H9 (cell line): ENCODE measurements around the gene IL1RL2. TPM values are rescaled to one million over a fixed set of nuclear protein-coding genes. Genes with fewer than 3 reads are reported as not detected.

Experiments
- DNase-seq: peaks from one replicate; pipeline ENCODE4 v3.0.0-alpha.2; 2017
- H2AFZ ChIP-seq: one replicate; pipeline ENCODE4 v1.6.1; 2013; ENCODE audit warnings: mild to moderate bottlenecking, low read length, control low read depth, moderate library complexity
- H2AK5ac ChIP-seq: 2 replicates; pipeline ENCODE4 v1.6.1; 2013; ENCODE audit warnings: low read length, control low read depth, mixed read lengths; ENCODE audit not compliant: insufficient read length
- H2BK120ac ChIP-seq: one replicate; pipeline ENCODE4 v1.6.1; 2013; ENCODE audit warnings: low read depth, mild to moderate bottlenecking, low read length, control low read depth, inconsistent platforms; ENCODE audit not compliant: poor library complexity, severe bottlenecking
- H2BK12ac ChIP-seq: 2 replicates; pipeline ENCODE4 v1.6.1; 2013; ENCODE audit warnings: low read length, control low read depth, mixed read lengths, low read depth; ENCODE audit not compliant: insufficient read length
- H2BK15ac ChIP-seq: 2 replicates; pipeline ENCODE4 v1.6.1; 2013; ENCODE audit warnings: low read depth, low read length, control low read depth
- H2BK20ac ChIP-seq: one replicate; pipeline ENCODE4 v1.6.1; 2013; ENCODE audit warnings: low read depth, mild to moderate bottlenecking, low read length, control low read depth, inconsistent platforms; ENCODE audit not compliant: poor library complexity, severe bottlenecking
- H2BK5ac ChIP-seq: 2 replicates; pipeline ENCODE4 v1.6.1; 2013; ENCODE audit warnings: low read length, control low read depth, mixed read lengths; ENCODE audit not compliant: insufficient read length
- H3K14ac ChIP-seq: 2 replicates; pipeline ENCODE4 v1.6.1; 2013; ENCODE audit warnings: low read length, control low read depth; ENCODE audit not compliant: insufficient read depth
- H3K18ac ChIP-seq: 2 replicates; pipeline ENCODE4 v1.6.1; 2013; ENCODE audit warnings: low read depth, mild to moderate bottlenecking, mixed read lengths, low read length, control low read depth; ENCODE audit not compliant: insufficient read length
- H3K23ac ChIP-seq: 2 replicates; pipeline ENCODE4 v1.6.1; 2013; ENCODE audit warnings: low read length, control low read depth, mixed read lengths, low read depth; ENCODE audit not compliant: insufficient read length
- H3K23me2 ChIP-seq: 2 replicates; pipeline ENCODE4 v1.6.1; 2013; ENCODE audit warnings: low read depth, mild to moderate bottlenecking, mixed read lengths, low read length, control low read depth; ENCODE audit not compliant: insufficient read length, poor library complexity, severe bottlenecking
- H3K27ac ChIP-seq: 2 replicates; pipeline ENCODE4 v1.5.1; 2013; ENCODE audit warnings: low read length, control low read depth, mixed read lengths, low read depth; ENCODE audit not compliant: insufficient read length
- H3K27me3 ChIP-seq: 2 replicates; pipeline ENCODE4 v1.6.1; 2013; ENCODE audit warnings: low read length, control low read depth, inconsistent platforms; ENCODE audit not compliant: insufficient read depth
- H3K4ac ChIP-seq: 2 replicates; pipeline ENCODE4 v1.6.1; 2013; ENCODE audit warnings: low read depth, mild to moderate bottlenecking, control low read depth, inconsistent platforms, low read length, moderate library complexity
- H3K4me1 ChIP-seq: 2 replicates; pipeline ENCODE4 v1.6.1; 2013; ENCODE audit warnings: low read length, control low read depth, inconsistent platforms; ENCODE audit not compliant: insufficient read depth
- H3K4me2 ChIP-seq: 2 replicates; pipeline ENCODE4 v1.6.1; 2013; ENCODE audit warnings: low read length, control low read depth, mixed read lengths; ENCODE audit not compliant: insufficient read length, insufficient read depth
- H3K56ac ChIP-seq: 2 replicates; pipeline ENCODE4 v1.6.1; 2013; ENCODE audit warnings: low read depth, mild to moderate bottlenecking, mixed read lengths, low read length, control low read depth; ENCODE audit not compliant: insufficient read length
- H3K79me1 ChIP-seq: 2 replicates; pipeline ENCODE4 v1.6.1; 2013; ENCODE audit warnings: low read depth, mild to moderate bottlenecking, moderate library complexity, low read length, control low read depth, inconsistent platforms; ENCODE audit not compliant: insufficient read depth, poor library complexity, severe bottlenecking
- H3K79me2 ChIP-seq: 2 replicates; pipeline ENCODE4 v1.6.1; 2013; ENCODE audit warnings: low read length, control low read depth, inconsistent platforms; ENCODE audit not compliant: insufficient read depth
- H3K9ac ChIP-seq: 2 replicates; pipeline ENCODE4 v1.6.1; 2013; ENCODE audit warnings: low read length, control low read depth, mixed read lengths; ENCODE audit not compliant: insufficient read length; ENCODE audit errors: extremely low read depth
- H3K9me3 ChIP-seq: one replicate; pipeline ENCODE4 v1.6.1; 2013; ENCODE audit warnings: low read depth, low read length, inconsistent platforms; ENCODE audit not compliant: control insufficient read depth
- H3T11ph ChIP-seq: one replicate; pipeline ENCODE4 v1.6.1; 2013; ENCODE audit warnings: mild to moderate bottlenecking, low read length, control low read depth, inconsistent platforms
- H4K20me1 ChIP-seq: one replicate; pipeline ENCODE4 v1.6.1; 2013; ENCODE audit not compliant: control insufficient read depth, insufficient read length, insufficient read depth
- H4K5ac ChIP-seq: 2 replicates; pipeline ENCODE4 v1.6.1; 2013; ENCODE audit warnings: low read depth, mild to moderate bottlenecking, mixed read lengths, low read length, control low read depth; ENCODE audit not compliant: insufficient read length
- H4K8ac ChIP-seq: replicated peaks from 2 replicates; pipeline ENCODE4 v1.6.1; 2013; ENCODE audit warnings: low read length, control low read depth, mixed read lengths, low read depth; ENCODE audit not compliant: insufficient read length
- H4K91ac ChIP-seq: 2 replicates; pipeline ENCODE4 v1.6.1; 2013; ENCODE audit warnings: low read depth, mild to moderate bottlenecking, moderate library complexity, mixed read lengths, low read length, control low read depth; ENCODE audit not compliant: insufficient read length
- H3K27ac Mint-ChIP-seq, 3 experiments: 2 replicates in 2 of 3; 3 replicates in 1 of 3; pipeline ENCODE4 v1.8.0; 2020 to 2021; ENCODE audit warnings: mixed read lengths in 3 of 3, mild to moderate bottlenecking in 1 of 3, moderate library complexity in 1 of 3
- H3K27me3 Mint-ChIP-seq: 2 replicates; pipeline ENCODE4 v1.8.0; 2021; ENCODE audit warnings: low read depth, mild to moderate bottlenecking, moderate library complexity, mixed read lengths
- H3K36me3 Mint-ChIP-seq, 3 experiments: 2 replicates in 2 of 3; 3 replicates in 1 of 3; pipeline ENCODE4 v1.8.0; 2020 to 2021; ENCODE audit warnings: low read depth in 3 of 3, mixed read lengths in 3 of 3; ENCODE audit not compliant: insufficient read depth in 1 of 3
- H3K4me1 Mint-ChIP-seq, 2 experiments: 2 replicates each; pipeline ENCODE4 v1.8.0; 2020; ENCODE audit warnings: mixed read lengths in 2 of 2
- H3K4me3 Mint-ChIP-seq, 2 experiments: 2 replicates in 1 of 2; 3 replicates in 1 of 2; pipeline ENCODE4 v1.8.0; 2020 to 2021; ENCODE audit warnings: mild to moderate bottlenecking in 2 of 2, mixed read lengths in 2 of 2, moderate library complexity in 1 of 2
- H3K9me3 Mint-ChIP-seq, 2 experiments: 2 replicates in 1 of 2; 3 replicates in 1 of 2; pipeline ENCODE4 v1.8.0; 2020; ENCODE audit warnings: mild to moderate bottlenecking in 2 of 2, mixed read lengths in 2 of 2, moderate library complexity in 1 of 2
- WGBS: extraction: QIAGEN DNeasy Blood & Tissue Kit; methylation state at CpG from one replicate; pipeline ENCODE4 v1.1.7; 2013; ENCODE audit warnings: missing lambda C conversion rate, low lambda C conversion rate, mixed read lengths; ENCODE audit not compliant: insufficient read length; ENCODE audit errors: extremely low coverage; 5-methylcytosine and 5-hydroxymethylcytosine counted together
- total RNA-seq: library from RNA; stranded (reverse); gene quantifications from 2 replicates; pipeline ENCODE4 v1.2.1, GENCODE V29; 2021
- TF ChIP-seq, protein P1 (sequence below): fragments of 200-600 bp; sonication (generic); conservative IDR thresholded peaks from 3 replicates; pipeline ENCODE4 v1.8.0; 2021; ENCODE audit warnings: antibody characterized with exemption, mild to moderate bottlenecking

The IL1RL2 gene
- total RNA-seq, 1 experiment from 2014 or later = not detected

DNA sequence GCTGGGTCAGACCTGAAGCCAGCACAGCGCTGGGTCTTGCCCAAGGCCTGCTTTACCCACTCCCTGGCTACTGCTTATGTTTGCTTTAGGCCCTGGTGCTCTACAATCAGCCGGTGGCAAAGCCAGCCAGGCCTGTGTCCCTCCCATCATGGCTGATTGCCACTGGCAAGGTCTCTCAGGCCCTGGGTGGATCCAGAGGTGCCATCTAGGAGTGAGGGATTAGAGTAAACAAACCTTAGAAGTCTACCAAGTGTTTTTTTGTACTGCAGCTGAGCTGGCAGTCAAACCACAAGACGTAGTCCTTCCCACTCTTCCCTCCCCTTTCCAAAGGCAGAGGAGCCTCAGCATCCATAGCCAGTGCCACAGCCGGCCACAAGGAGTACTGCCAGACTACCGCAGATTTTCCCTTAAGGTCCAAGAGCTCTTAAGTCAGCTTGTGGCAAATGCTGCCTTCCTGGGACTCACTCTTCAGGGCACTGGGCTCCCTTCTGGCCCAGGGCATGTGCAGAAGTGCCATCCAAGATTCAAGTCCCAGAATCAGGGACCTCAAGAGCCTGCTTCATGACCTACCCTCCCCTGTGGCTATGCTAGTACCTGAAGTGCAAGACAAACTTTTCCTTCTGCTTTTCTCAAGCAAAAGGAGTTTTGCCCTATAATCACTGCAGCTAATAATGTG is 20.0 kb downstream of the IL1RL2 start:
- TF ChIP-seq, protein P1, sequence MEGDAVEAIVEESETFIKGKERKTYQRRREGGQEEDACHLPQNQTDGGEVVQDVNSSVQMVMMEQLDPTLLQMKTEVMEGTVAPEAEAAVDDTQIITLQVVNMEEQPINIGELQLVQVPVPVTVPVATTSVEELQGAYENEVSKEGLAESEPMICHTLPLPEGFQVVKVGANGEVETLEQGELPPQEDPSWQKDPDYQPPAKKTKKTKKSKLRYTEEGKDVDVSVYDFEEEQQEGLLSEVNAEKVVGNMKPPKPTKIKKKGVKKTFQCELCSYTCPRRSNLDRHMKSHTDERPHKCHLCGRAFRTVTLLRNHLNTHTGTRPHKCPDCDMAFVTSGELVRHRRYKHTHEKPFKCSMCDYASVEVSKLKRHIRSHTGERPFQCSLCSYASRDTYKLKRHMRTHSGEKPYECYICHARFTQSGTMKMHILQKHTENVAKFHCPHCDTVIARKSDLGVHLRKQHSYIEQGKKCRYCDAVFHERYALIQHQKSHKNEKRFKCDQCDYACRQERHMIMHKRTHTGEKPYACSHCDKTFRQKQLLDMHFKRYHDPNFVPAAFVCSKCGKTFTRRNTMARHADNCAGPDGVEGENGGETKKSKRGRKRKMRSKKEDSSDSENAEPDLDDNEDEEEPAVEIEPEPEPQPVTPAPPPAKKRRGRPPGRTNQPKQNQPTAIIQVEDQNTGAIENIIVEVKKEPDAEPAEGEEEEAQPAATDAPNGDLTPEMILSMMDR = peak; percentile 38; the same call in 2 of the 3 replicates
- Histone ChIP-seq H3K14ac (no peak overlapping the region), H3K4me2 (no peak overlapping the region), H4K5ac (no peak overlapping the region), H3K27ac (no peak overlapping the region), H3T11ph (no peak overlapping the region), H3K4me1 (no peaks in the 10 kb centered on the region), H2BK5ac (no peak overlapping the region), H3K56ac (no peak overlapping the region), H2BK120ac (no peak overlapping the region), H2BK20ac (no peak overlapping the region), H3K4ac (no peak overlapping the region), H3K9ac (no peak overlapping the region), H2BK15ac (no peak overlapping the region), H3K18ac (no peak overlapping the region), H2AK5ac (no peak overlapping the region), H4K8ac (no peak overlapping the region), H3K79me2 (no peaks in the 10 kb centered on the region), H2BK12ac (no peak overlapping the region), H3K23me2 (no peaks in the 10 kb centered on the region), H4K91ac (no peak overlapping the region), H2AFZ (no peak overlapping the region), H3K9me3 (no peaks in the 10 kb centered on the region), H3K27me3 (no peaks in the 10 kb centered on the region), H3K23ac (no peak overlapping the region), H3K79me1 (no peaks in the 10 kb centered on the region), H4K20me1 (no peaks in the 10 kb centered on the region)
- H3K27me3 Mint-ChIP-seq = no peaks in the 10 kb centered on the region; the same call in 1 of the 2 replicates
- WGBS = no CpG with 5 or more reads among the region's 5 CpGs
- H3K4me3 Mint-ChIP-seq = no peak overlapping the region
- H3K36me3 Mint-ChIP-seq = no peaks in the 10 kb centered on the region
- no peak overlapping the region for H3K27ac Mint-ChIP-seq
- no peaks in the 10 kb centered on the region for H3K4me1 Mint-ChIP-seq
- H3K9me3 Mint-ChIP-seq = peaks cover 2 to 7% of the 10 kb centered on the region in 2 experiments; a peak in 2 of 5 replicates
- DNase-seq = peak; percentile 48
